ENCODE measurements around the gene CLCN1.

GRCh38 chr7:143368387-143368786 is 52.5 kb downstream of the CLCN1 start:
- TF ChIP-seq, protein P1, sequence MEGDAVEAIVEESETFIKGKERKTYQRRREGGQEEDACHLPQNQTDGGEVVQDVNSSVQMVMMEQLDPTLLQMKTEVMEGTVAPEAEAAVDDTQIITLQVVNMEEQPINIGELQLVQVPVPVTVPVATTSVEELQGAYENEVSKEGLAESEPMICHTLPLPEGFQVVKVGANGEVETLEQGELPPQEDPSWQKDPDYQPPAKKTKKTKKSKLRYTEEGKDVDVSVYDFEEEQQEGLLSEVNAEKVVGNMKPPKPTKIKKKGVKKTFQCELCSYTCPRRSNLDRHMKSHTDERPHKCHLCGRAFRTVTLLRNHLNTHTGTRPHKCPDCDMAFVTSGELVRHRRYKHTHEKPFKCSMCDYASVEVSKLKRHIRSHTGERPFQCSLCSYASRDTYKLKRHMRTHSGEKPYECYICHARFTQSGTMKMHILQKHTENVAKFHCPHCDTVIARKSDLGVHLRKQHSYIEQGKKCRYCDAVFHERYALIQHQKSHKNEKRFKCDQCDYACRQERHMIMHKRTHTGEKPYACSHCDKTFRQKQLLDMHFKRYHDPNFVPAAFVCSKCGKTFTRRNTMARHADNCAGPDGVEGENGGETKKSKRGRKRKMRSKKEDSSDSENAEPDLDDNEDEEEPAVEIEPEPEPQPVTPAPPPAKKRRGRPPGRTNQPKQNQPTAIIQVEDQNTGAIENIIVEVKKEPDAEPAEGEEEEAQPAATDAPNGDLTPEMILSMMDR (IDR thresholded peaks at IDR 0.05), result no peak
- no peak for TF ChIP-seq POLR2A (IDR thresholded peaks at IDR 0.05)
